Keratinocyte (primary cell): ENCODE data around the gene SNW1.

Experiments
- CTCF ChIP-seq, 3 experiments: IDR thresholded peaks in 1 of 3; conservative IDR thresholded peaks in 1 of 3; optimal IDR thresholded peaks in 1 of 3; 2 replicates in 2 of 3; 3 replicates in 1 of 3; pipeline versions ENCODE3 to v1.5.1; 2011; ENCODE audit warnings: low read length in 3 of 3, mild to moderate bottlenecking in 3 of 3, moderate library complexity in 2 of 3, control low read depth in 1 of 3, inconsistent platforms in 1 of 3; ENCODE audit not compliant: insufficient read depth in 2 of 3; ENCODE audit errors: extremely low read depth in 1 of 3
- EZH2 ChIP-seq: IDR thresholded peaks from one replicate; pipeline ENCODE4 v1.6.1; 2012; ENCODE audit warnings: inconsistent platforms, mild to moderate bottlenecking, low read length, moderate library complexity

DNA sequence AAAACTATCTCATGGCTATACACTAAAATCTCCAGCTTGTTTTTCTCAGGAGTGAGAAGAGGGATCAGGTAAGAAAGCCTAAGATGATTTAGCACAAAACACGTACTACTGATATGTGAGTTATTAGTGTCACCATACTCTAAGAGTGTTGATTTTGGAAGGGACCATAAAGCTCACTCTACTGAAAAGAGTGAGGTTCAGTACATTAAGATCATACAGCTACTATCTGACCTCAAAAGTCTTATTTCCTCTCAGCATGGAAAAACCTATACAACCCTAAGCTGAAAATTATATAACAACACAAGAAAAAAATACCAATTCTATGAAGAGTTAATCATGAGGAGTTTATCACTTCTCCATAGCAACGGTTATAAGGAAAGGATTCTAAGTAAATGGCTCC is 19.5 kb downstream of the SNW1 start:
- no peak for TF ChIP-seq CTCF (optimal IDR thresholded peaks at IDR 0.05 in 1 of 3, IDR thresholded peaks at IDR 0.05 in 1 of 3, conservative IDR thresholded peaks at IDR 0.05 in 1 of 3; ENCODE audit: extremely low read depth in 1 of 3, insufficient read depth in 2 of 3, low read length in 3 of 3)
- TF ChIP-seq EZH2 = no peak
